Stimulated activated CD8-positive, alpha-beta memory T cell treated with anti-CD3 and anti-CD28 coated beads, Interleukin-4, amount 100 ng/mL, for 48 hours (primary cell): ENCODE results near the gene PTGER3.

Experiments
- DNase-seq: peaks from one replicate; pipeline ENCODE4 v3.0.0-alpha.2; 2020

PTGER3 gene

GRCh38 chr1:71047635-71048607 is at the start of gene PTGER3:
Gene PTGER3 (minus strand): TSS chr1:71047816. CDS start chr1:71047577, 239 bp downstream.
- DNase-seq = peak; percentile 72

- DNase-seq = no peak
Observed at GRCh38 chr1:71094913-71095312, 47.3 kb upstream of the PTGER3 start.

- no peak for DNase-seq
Observed at GRCh38 chr1:71093938-71094337, 46.3 kb upstream of the PTGER3 start.

GRCh38 chr1:71089536-71090270 is 42.1 kb upstream of the PTGER3 start:
- no peak for DNase-seq

GRCh38 chr1:71088645-71089287 is 41.1 kb upstream of the PTGER3 start:
- no peak for DNase-seq

GRCh38 chr1:71087713-71088112 is 40.1 kb upstream of the PTGER3 start:
- DNase-seq = no peak

- no peak for DNase-seq
Observed at GRCh38 chr1:71087060-71087459, 39.4 kb upstream of the PTGER3 start.

- no peak for DNase-seq
Observed at GRCh38 chr1:71086331-71086730, 38.7 kb upstream of the PTGER3 start.

GRCh38 chr1:71083271-71083670 is 35.7 kb upstream of the PTGER3 start:
- no peak for DNase-seq

GRCh38 chr1:71081697-71082080 is 34.1 kb upstream of the PTGER3 start:
- DNase-seq = peak; percentile 28

GRCh38 chr1:71080739-71081696 is 33.4 kb upstream of the PTGER3 start, which contains the start of gene ZRANB2:
Gene ZRANB2 (minus strand): TSS chr1:71081035. CDS start chr1:71080995, 40 bp downstream.
- DNase-seq = peak; percentile 91

GRCh38 chr1:71080230-71080738 is 32.7 kb upstream of the PTGER3 start:
- DNase-seq = no peak

GRCh38 chr1:71074681-71075080 is 27.1 kb upstream of the PTGER3 start:
- DNase-seq = no peak

GRCh38 chr1:71072273-71072672 is 24.7 kb upstream of the PTGER3 start:
- no peak for DNase-seq

- DNase-seq = no peak
Observed at GRCh38 chr1:71071720-71072119, 24.1 kb upstream of the PTGER3 start.

GRCh38 chr1:71068325-71069240 is 21.0 kb upstream of the PTGER3 start:
- no peak for DNase-seq

GRCh38 chr1:71054791-71055190 is 7.2 kb upstream of the PTGER3 start:
- DNase-seq = no peak

- DNase-seq = no peak
Observed at GRCh38 chr1:71054281-71054731, 6.7 kb upstream of the PTGER3 start.

GRCh38 chr1:71053758-71054157 is 6.1 kb upstream of the PTGER3 start:
- DNase-seq = no peak

- DNase-seq = no peak
Observed at GRCh38 chr1:71053146-71053545, 5.5 kb upstream of the PTGER3 start.
